ENCODE results near the gene CABYR. TPM values are rescaled to one million over a fixed set of nuclear protein-coding genes. Genes with fewer than 3 reads are reported as not detected.

CABYR gene
- total RNA-seq, 2 donors from 2014 or later, result 1.8 to 6.1 TPM

GRCh38 chr18:24111936-24112335 is 26.9 kb upstream of the CABYR start:
- Histone ChIP-seq H3K4me3 (no peak overlapping the region), H3K36me3 (no peaks in the 10 kb centered on the region), H3K4me1 (ENCODE audit: control insufficient read depth in 1 of 2, low read depth in 2 of 2) (no peaks in the 10 kb centered on the region), H3K27ac (no peak overlapping the region), H3K9me3 (no peaks in the 10 kb centered on the region), H3K27me3 (replicated peaks; ENCODE audit: insufficient read depth) (no peaks in the 10 kb centered on the region)
- TF ChIP-seq, protein P1, sequence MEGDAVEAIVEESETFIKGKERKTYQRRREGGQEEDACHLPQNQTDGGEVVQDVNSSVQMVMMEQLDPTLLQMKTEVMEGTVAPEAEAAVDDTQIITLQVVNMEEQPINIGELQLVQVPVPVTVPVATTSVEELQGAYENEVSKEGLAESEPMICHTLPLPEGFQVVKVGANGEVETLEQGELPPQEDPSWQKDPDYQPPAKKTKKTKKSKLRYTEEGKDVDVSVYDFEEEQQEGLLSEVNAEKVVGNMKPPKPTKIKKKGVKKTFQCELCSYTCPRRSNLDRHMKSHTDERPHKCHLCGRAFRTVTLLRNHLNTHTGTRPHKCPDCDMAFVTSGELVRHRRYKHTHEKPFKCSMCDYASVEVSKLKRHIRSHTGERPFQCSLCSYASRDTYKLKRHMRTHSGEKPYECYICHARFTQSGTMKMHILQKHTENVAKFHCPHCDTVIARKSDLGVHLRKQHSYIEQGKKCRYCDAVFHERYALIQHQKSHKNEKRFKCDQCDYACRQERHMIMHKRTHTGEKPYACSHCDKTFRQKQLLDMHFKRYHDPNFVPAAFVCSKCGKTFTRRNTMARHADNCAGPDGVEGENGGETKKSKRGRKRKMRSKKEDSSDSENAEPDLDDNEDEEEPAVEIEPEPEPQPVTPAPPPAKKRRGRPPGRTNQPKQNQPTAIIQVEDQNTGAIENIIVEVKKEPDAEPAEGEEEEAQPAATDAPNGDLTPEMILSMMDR (IDR thresholded peaks at IDR 0.05), result no peak
- DNase-seq (ENCODE audit: low spot score) (no peak), ATAC-seq (ENCODE audit: insufficient number of reproducible peaks, low FRiP score, low read depth) (no peak)

DNA sequence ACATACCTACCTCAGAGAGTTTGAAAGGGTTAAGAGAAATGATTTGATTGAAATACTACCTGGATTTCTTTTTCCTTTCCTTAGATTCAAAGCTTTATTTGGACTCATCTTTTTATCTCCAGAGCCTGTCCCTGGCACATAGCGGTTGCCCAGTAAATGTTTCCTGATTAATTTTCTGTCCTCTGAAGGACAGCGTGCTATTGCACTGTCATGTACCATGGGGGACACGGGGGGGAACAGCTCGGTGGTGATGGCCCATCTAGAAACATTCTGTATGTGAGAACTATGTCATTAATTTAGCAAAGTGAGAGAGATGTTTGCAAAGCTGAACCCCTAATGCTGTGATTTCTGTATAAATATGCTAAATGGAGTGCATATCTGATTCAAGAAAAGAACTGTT is 26.4 kb upstream of the CABYR start:
- DNase-seq (ENCODE audit: low spot score), result no peak
- no peak overlapping the region for H3K27ac ChIP-seq
- H3K27me3 ChIP-seq (replicated peaks; ENCODE audit: insufficient read depth), result no peaks in the 10 kb centered on the region
- no peak for ATAC-seq (ENCODE audit: insufficient number of reproducible peaks, low FRiP score, low read depth)
- no peaks in the 10 kb centered on the region for H3K4me1 ChIP-seq (ENCODE audit: control insufficient read depth in 1 of 2, low read depth in 2 of 2)
- no peaks in the 10 kb centered on the region for H3K36me3 ChIP-seq
- TF ChIP-seq, protein P1 (IDR thresholded peaks at IDR 0.05), result no peak
- H3K4me3 ChIP-seq, result no peak overlapping the region
- no peaks in the 10 kb centered on the region for H3K9me3 ChIP-seq

- H3K4me3 ChIP-seq, result no peak overlapping the region
- no peaks in the 10 kb centered on the region for H3K9me3 ChIP-seq
- no peaks in the 10 kb centered on the region for H3K36me3 ChIP-seq
- no peak for ATAC-seq (ENCODE audit: insufficient number of reproducible peaks, low FRiP score, low read depth)
- H3K27ac ChIP-seq, result no peak overlapping the region
- no peaks in the 10 kb centered on the region for H3K27me3 ChIP-seq (replicated peaks; ENCODE audit: insufficient read depth)
- TF ChIP-seq, protein P1 (IDR thresholded peaks at IDR 0.05), result no peak
- no peaks in the 10 kb centered on the region for H3K4me1 ChIP-seq (ENCODE audit: control insufficient read depth in 1 of 2, low read depth in 2 of 2)
- no peak for DNase-seq (ENCODE audit: low spot score)
Observed at GRCh38 chr18:24112874-24113615, 25.8 kb upstream of the CABYR start.

GRCh38 chr18:24114924-24115549 is 23.8 kb upstream of the CABYR start:
- ATAC-seq (ENCODE audit: insufficient number of reproducible peaks, low FRiP score, low read depth) (no peak), DNase-seq (ENCODE audit: low spot score) (no peak)
- H3K36me3 ChIP-seq, result no peaks in the 10 kb centered on the region
- TF ChIP-seq, protein P1 (IDR thresholded peaks at IDR 0.05), result no peak
- no peaks in the 10 kb centered on the region for H3K4me1 ChIP-seq (ENCODE audit: control insufficient read depth in 1 of 2, low read depth in 2 of 2)
- no peaks in the 10 kb centered on the region for H3K9me3 ChIP-seq
- no peaks in the 10 kb centered on the region for H3K27me3 ChIP-seq (replicated peaks; ENCODE audit: insufficient read depth)
- H3K4me3 ChIP-seq, result no peak overlapping the region
- H3K27ac ChIP-seq, result no peak overlapping the region

- H3K27me3 ChIP-seq (replicated peaks; ENCODE audit: insufficient read depth), result no peaks in the 10 kb centered on the region
- DNase-seq (ENCODE audit: low spot score) (no peak), ATAC-seq (ENCODE audit: insufficient number of reproducible peaks, low FRiP score, low read depth) (no peak)
- H3K27ac ChIP-seq, result no peak overlapping the region
- H3K9me3 ChIP-seq, result no peaks in the 10 kb centered on the region
- H3K4me1 ChIP-seq (ENCODE audit: control insufficient read depth in 1 of 2, low read depth in 2 of 2), result no peaks in the 10 kb centered on the region
- TF ChIP-seq, protein P1 (IDR thresholded peaks at IDR 0.05), result no peak
- H3K4me3 ChIP-seq, result no peak overlapping the region
- no peaks in the 10 kb centered on the region for H3K36me3 ChIP-seq
Observed at GRCh38 chr18:24115628-24116027, 23.2 kb upstream of the CABYR start.

All from thoracic aorta (tissue), 2 donors.